Duodenal mucosa (tissue), 2 donors: ENCODE results near the gene PRPF38A.

Experiments used
- H3K27ac ChIP-seq: one replicate; pipeline ENCODE4 v1.7.0; 2013; ENCODE audit warnings: low read depth, low read length
- H3K27me3 ChIP-seq, 2 donors: one replicate each; pipeline ENCODE4 v1.7.0; 2013; ENCODE audit warnings: low read length in 2 of 2, control low read depth in 1 of 2; ENCODE audit not compliant: insufficient read depth in 2 of 2, control insufficient read depth in 1 of 2
- H3K36me3 ChIP-seq, 2 donors: one replicate each; pipeline ENCODE4 v1.7.0; 2013; ENCODE audit warnings: low read length in 2 of 2, control low read depth in 1 of 2; ENCODE audit not compliant: insufficient read depth in 2 of 2, control insufficient read depth in 1 of 2
- H3K4me1 ChIP-seq, 2 donors: one replicate each; pipeline ENCODE4 v1.7.0; 2013; ENCODE audit warnings: low read length in 2 of 2, control low read depth in 1 of 2; ENCODE audit not compliant: insufficient read depth in 2 of 2, control insufficient read depth in 1 of 2
- H3K4me3 ChIP-seq, 2 donors: one replicate each; pipeline ENCODE4 v1.7.0; 2013; ENCODE audit warnings: low read length in 2 of 2, low read depth in 1 of 2
- H3K9ac ChIP-seq, 2 donors: one replicate each; pipeline ENCODE4 v1.7.0; 2013; ENCODE audit warnings: low read length in 2 of 2, low read depth in 1 of 2
- H3K9me3 ChIP-seq, 2 donors: one replicate each; pipeline ENCODE4 v1.7.0; 2013; ENCODE audit warnings: low read length in 2 of 2, control low read depth in 1 of 2; ENCODE audit not compliant: control insufficient read depth in 1 of 2

PRPF38A gene

DNA sequence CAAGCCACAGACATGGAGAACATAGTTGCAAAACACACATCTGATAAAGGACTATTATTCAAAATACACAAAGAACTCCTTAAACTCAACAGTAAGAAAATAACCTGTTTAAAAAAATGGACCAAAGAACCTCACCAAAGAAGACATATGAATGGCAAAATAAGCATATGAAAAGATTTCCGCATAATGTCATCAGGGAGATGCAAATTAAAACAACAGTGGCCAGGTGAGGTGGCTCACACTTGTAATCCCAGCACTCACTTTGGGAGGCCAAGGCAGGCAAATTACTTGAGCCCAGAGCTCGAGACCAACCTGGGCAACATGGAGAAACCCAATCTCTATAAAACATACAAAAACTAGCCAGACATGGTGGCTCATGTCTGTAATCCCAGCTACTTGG lies 50.4 kb downstream of the PRPF38A start:
- Histone ChIP-seq H3K4me3 (no peak overlapping the region), H3K4me1 (no peaks in the 10 kb centered on the region), H3K27me3 (no peaks in the 10 kb centered on the region), H3K27ac (no peak overlapping the region), H3K9ac (no peak overlapping the region), H3K36me3 (peaks cover 3 to 9% of the 10 kb centered on the region in 2 donors), H3K9me3 (no peaks in the 10 kb centered on the region)

DNA sequence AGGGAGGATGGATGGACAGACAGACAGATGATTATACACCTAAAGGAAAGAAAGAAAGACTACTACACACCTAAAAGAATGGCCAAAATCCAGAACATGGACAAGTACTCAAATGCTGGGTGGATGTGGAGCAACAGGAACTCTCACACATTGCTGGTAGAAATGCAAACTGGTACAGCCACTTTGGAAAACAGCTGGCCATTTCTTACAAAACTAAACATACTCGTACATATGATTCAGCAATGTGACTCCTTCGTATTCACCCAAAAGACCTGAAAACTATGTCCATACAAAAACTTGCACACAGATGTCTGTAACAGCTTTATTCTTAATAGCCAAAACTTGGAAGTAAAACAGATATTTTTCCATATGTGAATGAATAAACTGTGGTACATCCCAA lies 51.3 kb downstream of the PRPF38A start:
- Histone ChIP-seq H3K36me3 (peaks cover 3 to 9% of the 10 kb centered on the region in 2 donors), H3K4me3 (no peak overlapping the region), H3K27me3 (no peaks in the 10 kb centered on the region), H3K27ac (no peak overlapping the region), H3K9ac (no peak overlapping the region), H3K9me3 (no peaks in the 10 kb centered on the region), H3K4me1 (no peaks in the 10 kb centered on the region)

DNA sequence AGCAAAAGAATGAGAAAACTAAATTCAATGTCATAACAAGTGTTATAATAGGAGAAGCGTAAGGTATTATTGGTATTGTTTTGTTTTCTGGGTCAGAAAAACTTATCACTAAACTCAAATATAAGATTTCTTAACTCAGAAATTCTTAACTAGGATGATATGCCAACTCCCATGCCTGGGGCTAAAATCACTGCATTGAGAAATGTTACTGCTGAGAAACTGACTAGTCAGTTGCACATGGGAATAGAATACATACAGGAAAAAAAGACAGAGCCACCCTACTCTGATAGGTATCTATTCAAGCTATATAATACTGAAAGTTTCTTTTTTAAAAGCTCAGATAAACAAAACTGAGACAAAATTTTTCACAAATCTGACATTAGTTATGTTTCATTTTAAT lies 56.3 kb downstream of the PRPF38A start:
- H3K27ac ChIP-seq = no peak overlapping the region
- H3K4me3 ChIP-seq = no peak overlapping the region
- H3K9ac ChIP-seq = no peak overlapping the region
- no peaks in the 10 kb centered on the region for H3K27me3 ChIP-seq
- no peaks in the 10 kb centered on the region for H3K9me3 ChIP-seq
- no peaks in the 10 kb centered on the region for H3K4me1 ChIP-seq
- peaks cover 0 to 6% of the 10 kb centered on the region in 2 donors for H3K36me3 ChIP-seq

- H3K27me3 ChIP-seq = no peaks in the 10 kb centered on the region
- H3K36me3 ChIP-seq = peaks cover 0 to 6% of the 10 kb centered on the region in 2 donors
- no peaks in the 10 kb centered on the region for H3K9me3 ChIP-seq
- H3K4me1 ChIP-seq = no peaks in the 10 kb centered on the region
- H3K9ac ChIP-seq = no peak overlapping the region
- H3K4me3 ChIP-seq = no peak overlapping the region
- H3K27ac ChIP-seq = no peak overlapping the region
These were observed 57.4 kb downstream of the PRPF38A start for GRCh38 chr1:52461821-52462220.

- no peaks in the 10 kb centered on the region for H3K9me3 ChIP-seq
- H3K9ac ChIP-seq = no peak overlapping the region
- H3K4me3 ChIP-seq = no peak overlapping the region
- H3K4me1 ChIP-seq = no peaks in the 10 kb centered on the region
- peaks cover 0 to 2% of the 10 kb centered on the region in 2 donors for H3K36me3 ChIP-seq
- no peaks in the 10 kb centered on the region for H3K27me3 ChIP-seq
- H3K27ac ChIP-seq = no peak overlapping the region
These were observed 59.5 kb downstream of the PRPF38A start for GRCh38 chr1:52463891-52464290.

DNA sequence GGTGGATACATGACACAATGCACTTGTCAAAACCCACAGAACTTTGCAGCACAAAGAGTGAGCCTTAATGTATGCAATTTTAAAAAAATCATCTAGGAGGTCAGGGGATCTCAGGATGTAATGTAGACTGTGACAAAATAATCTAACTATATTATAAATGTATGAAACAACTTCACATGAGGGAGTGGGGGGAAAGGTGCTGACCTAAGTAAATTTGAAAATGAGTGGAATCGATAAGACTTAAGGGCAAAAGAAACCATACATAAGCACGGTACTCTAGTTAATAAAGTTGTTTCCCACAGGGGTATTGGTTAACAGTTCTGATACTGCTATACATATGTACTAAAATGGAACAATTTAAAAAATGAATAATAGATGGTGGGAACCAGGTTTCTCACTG lies 64.7 kb downstream of the PRPF38A start:
- Histone ChIP-seq H3K9me3 (no peaks in the 10 kb centered on the region), H3K4me1 (no peaks in the 10 kb centered on the region), H3K27me3 (no peaks in the 10 kb centered on the region), H3K4me3 (no peak overlapping the region), H3K9ac (no peak overlapping the region), H3K36me3 (peaks cover 0 to 2% of the 10 kb centered on the region in 2 donors), H3K27ac (no peak overlapping the region)
